HL-60 (cell line): Measurements from ENCODE around the gene MET.

Experiments used
- DNase-seq, 2 experiments: peaks; one replicate each; pipeline ENCODE4 v3.0.0-alpha.2; 2010 to 2020; ENCODE audit warnings: low read depth in 1 of 2, low spot score in 1 of 2
- H3K27ac ChIP-seq: fragments of 250-450 bp; sonication (Bioruptor Pico); replicated peaks from 2 replicates; pipeline ENCODE4 v1.5.1; 2020; ENCODE audit warnings: mild to moderate bottlenecking, moderate library complexity
- H3K27me3 ChIP-seq: fragments of 250-450 bp; sonication (Bioruptor Pico); 2 replicates; pipeline ENCODE4 v1.5.1; 2021; ENCODE audit warnings: mild to moderate bottlenecking, moderate library complexity; ENCODE audit not compliant: insufficient read depth, poor library complexity, severe bottlenecking
- H3K4me3 ChIP-seq: replicated peaks from 2 replicates; pipeline ENCODE4 v1.5.1; 2011; ENCODE audit warnings: mild to moderate bottlenecking, control low read depth, low read length; ENCODE audit not compliant: insufficient read depth
- CTCF ChIP-seq: IDR thresholded peaks from one replicate; pipeline ENCODE4 v1.5.1; 2011; ENCODE audit warnings: low read length, control low read depth, inconsistent platforms; ENCODE audit not compliant: insufficient read depth
- GABPA ChIP-seq: IDR thresholded peaks from 2 replicates; pipeline ENCODE4 v1.6.1; 2012; ENCODE audit warnings: low read depth
- POLR2AphosphoS5 ChIP-seq: IDR thresholded peaks from 2 replicates; pipeline ENCODE4 v1.6.1; 2012; ENCODE audit warnings: low read depth
- REST ChIP-seq: IDR thresholded peaks from 2 replicates; pipeline ENCODE4 v1.6.1; 2012; ENCODE audit warnings: low read depth; ENCODE audit not compliant: insufficient replicate concordance
- SPI1 ChIP-seq: IDR thresholded peaks from 2 replicates; pipeline ENCODE4 v1.6.1; 2012; ENCODE audit warnings: low read depth, mild to moderate bottlenecking, borderline replicate concordance

The MET gene

DNA sequence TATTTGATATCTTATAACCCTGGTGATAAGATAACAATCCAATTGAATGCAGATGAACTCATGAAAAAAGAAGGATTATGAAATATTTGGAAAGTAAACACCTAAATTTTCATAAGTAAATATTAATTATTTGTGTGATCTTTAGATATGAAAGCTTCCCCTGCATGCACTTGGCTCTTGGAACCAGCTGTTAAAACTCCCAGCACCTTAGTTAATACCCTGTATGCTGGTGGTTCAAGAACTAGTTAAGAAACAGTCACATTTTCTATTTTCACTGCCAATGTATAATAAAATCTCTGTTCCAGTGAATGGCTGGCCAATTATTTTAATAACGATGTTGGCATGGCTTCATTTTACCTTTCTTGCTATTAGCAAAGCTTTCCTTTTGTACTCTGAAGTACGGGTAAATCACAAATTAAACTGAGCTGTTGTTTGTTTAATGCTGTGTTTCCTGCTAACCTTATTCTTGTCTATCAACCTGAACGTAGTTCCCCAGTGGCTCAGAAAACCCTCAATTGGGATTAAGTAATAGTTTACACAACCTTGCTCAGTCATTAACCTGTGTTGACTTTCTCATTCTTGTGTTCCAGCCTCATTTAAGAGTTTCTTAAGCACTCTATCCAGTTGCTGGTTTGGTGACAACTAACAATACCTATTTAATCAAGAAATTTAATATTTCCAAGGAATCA is 38.9 kb downstream of the MET start:
- H3K27me3 ChIP-seq = no peaks in the 10 kb centered on the region
- TF ChIP-seq POLR2AphosphoS5 = no peak
- TF ChIP-seq SPI1 = no peak
- no peak for TF ChIP-seq REST
- TF ChIP-seq GABPA = no peak
- no peak for TF ChIP-seq CTCF
- H3K4me3 ChIP-seq = no peak overlapping the region
- no peak for DNase-seq
- no peak overlapping the region for H3K27ac ChIP-seq

- no peak for TF ChIP-seq GABPA
- no peak for TF ChIP-seq CTCF
- no peak for TF ChIP-seq SPI1
- TF ChIP-seq POLR2AphosphoS5 = no peak
- no peak for TF ChIP-seq REST
- DNase-seq = no peak
- H3K27me3 ChIP-seq = no peaks in the 10 kb centered on the region
- H3K4me3 ChIP-seq = no peak overlapping the region
- H3K27ac ChIP-seq = no peak overlapping the region
Observed at GRCh38 chr7:116711790-116712189, 39.8 kb downstream of the MET start.

GRCh38 chr7:116713500-116713899 is 41.5 kb downstream of the MET start:
- H3K27ac ChIP-seq = no peak overlapping the region
- TF ChIP-seq CTCF (no peak), POLR2AphosphoS5 (no peak), GABPA (no peak), SPI1 (no peak), REST (no peak)
- DNase-seq = no peak
- no peak overlapping the region for H3K4me3 ChIP-seq
- no peaks in the 10 kb centered on the region for H3K27me3 ChIP-seq
